H7 (cell line): ENCODE data around the gene CHRNB1. TPM values are rescaled to one million over a fixed set of nuclear protein-coding genes. Genes with fewer than 3 reads are reported as not detected.

Experiments
- DNase-seq: peaks from one replicate; pipeline ENCODE4 v3.0.0; 2012
- H3K27me3 ChIP-seq: 2 replicates; pipeline ENCODE4 v1.6.0; 2011; ENCODE audit warnings: mild to moderate bottlenecking, low read length; ENCODE audit not compliant: control insufficient read depth, insufficient read depth
- H3K36me3 ChIP-seq: replicated peaks from 2 replicates; pipeline ENCODE4 v1.5.1; 2011; ENCODE audit warnings: low read length; ENCODE audit not compliant: control insufficient read depth, insufficient read depth
- H3K4me3 ChIP-seq: 2 replicates; pipeline ENCODE4 v1.5.1; 2011; ENCODE audit warnings: low read depth, mild to moderate bottlenecking, control low read depth, low read length, moderate library complexity; ENCODE audit not compliant: insufficient read depth
- total RNA-seq: library from RNA; depleted of rRNA; stranded (reverse); fragments of >200 nt; shearing (Covaris generic); gene quantifications from 2 replicates; pipeline ENCODE4 v1.2.3, GENCODE V29; 2014; rRNA removed

Gene CHRNB1
- total RNA-seq, 1 experiment from 2014 or later = 6.8 TPM

- DNase-seq = no peak
- peaks cover 22% of the 10 kb centered on the region for H3K36me3 ChIP-seq
- H3K4me3 ChIP-seq = no peak overlapping the region
- no peaks in the 10 kb centered on the region for H3K27me3 ChIP-seq
Observed at GRCh38 chr17:7493941-7494340, 49.1 kb downstream of the CHRNB1 start.

GRCh38 chr17:7495906-7496434, 51.1 kb downstream of the CHRNB1 start:
- H3K4me3 ChIP-seq = no peak overlapping the region
- peaks cover 35% of the 10 kb centered on the region for H3K36me3 ChIP-seq
- DNase-seq = no peak
- H3K27me3 ChIP-seq = no peaks in the 10 kb centered on the region

- Histone ChIP-seq H3K4me3 (no peak overlapping the region), H3K36me3 (peaks cover 42% of the 10 kb centered on the region)
- DNase-seq = no peak
Observed at GRCh38 chr17:7496470-7497183, 51.8 kb downstream of the CHRNB1 start.

DNA sequence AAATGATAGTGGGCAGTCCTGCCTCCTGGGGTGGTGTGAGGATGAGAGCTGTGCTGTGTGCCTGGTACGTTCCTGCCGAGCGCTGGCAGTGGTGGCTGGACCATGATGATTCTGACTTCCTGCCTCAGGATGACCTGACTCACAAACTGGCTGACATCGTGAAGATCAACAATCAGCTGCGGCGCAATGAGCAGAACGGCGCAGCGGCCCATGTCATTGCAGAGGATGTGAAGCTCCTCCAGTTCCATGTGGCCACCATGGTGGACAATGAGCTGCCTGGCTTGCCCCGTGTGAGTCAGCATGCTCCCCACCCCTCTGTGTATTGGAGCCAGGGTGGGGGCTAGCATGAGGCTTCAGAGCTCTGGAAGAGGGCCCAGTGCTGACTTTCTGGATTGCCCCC, 52.4 kb downstream of the CHRNB1 start:
- Histone ChIP-seq H3K4me3 (no peak overlapping the region), H3K27me3 (no peaks in the 10 kb centered on the region), H3K36me3 (peaks cover 48% of the 10 kb centered on the region)
- DNase-seq = no peak

More at GRCh38 chr17:7496470-7497183, 51.8 kb downstream of the CHRNB1 start:
- no peaks in the 10 kb centered on the region for H3K27me3 ChIP-seq

DNA sequence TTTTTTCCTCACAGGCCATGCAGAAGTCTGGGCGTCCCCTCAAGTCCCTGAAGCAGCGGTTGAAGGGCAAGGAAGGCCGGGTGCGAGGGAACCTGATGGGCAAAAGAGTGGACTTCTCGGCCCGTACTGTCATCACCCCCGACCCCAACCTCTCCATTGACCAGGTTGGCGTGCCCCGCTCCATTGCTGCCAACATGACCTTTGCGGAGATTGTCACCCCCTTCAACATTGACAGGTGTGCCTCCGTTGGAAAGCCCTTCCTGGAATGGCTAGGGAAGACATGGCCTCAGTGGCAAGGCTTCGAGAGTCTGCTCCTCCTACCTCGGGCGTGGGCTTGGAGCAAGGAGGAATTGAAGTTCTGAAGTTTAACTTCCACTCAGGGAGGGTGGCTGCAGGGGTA, 52.8 kb downstream of the CHRNB1 start:
- Histone ChIP-seq H3K4me3 (no peak overlapping the region), H3K27me3 (no peaks in the 10 kb centered on the region), H3K36me3 (peaks cover 52% of the 10 kb centered on the region)
- no peak for DNase-seq

- no peaks in the 10 kb centered on the region for H3K27me3 ChIP-seq
- peaks cover 64% of the 10 kb centered on the region for H3K36me3 ChIP-seq
- no peak for DNase-seq
- no peak overlapping the region for H3K4me3 ChIP-seq
Observed at GRCh38 chr17:7499161-7499560, 54.3 kb downstream of the CHRNB1 start.

- DNase-seq = no peak
- Histone ChIP-seq H3K27me3 (no peaks in the 10 kb centered on the region), H3K36me3 (peaks cover 66% of the 10 kb centered on the region), H3K4me3 (no peak overlapping the region)
Observed at GRCh38 chr17:7501729-7502128, 56.9 kb downstream of the CHRNB1 start.

GRCh38 chr17:7502171-7502847, 57.4 kb downstream of the CHRNB1 start:
- peaks cover 64% of the 10 kb centered on the region for H3K36me3 ChIP-seq
- DNase-seq = no peak
- H3K4me3 ChIP-seq = no peak overlapping the region
- H3K27me3 ChIP-seq = no peaks in the 10 kb centered on the region

- DNase-seq = peak; percentile 72
- Histone ChIP-seq H3K36me3 (peaks cover 58% of the 10 kb centered on the region), H3K27me3 (no peaks in the 10 kb centered on the region), H3K4me3 (no peak overlapping the region)
Observed at GRCh38 chr17:7502987-7503386, 58.1 kb downstream of the CHRNB1 start.

DNA sequence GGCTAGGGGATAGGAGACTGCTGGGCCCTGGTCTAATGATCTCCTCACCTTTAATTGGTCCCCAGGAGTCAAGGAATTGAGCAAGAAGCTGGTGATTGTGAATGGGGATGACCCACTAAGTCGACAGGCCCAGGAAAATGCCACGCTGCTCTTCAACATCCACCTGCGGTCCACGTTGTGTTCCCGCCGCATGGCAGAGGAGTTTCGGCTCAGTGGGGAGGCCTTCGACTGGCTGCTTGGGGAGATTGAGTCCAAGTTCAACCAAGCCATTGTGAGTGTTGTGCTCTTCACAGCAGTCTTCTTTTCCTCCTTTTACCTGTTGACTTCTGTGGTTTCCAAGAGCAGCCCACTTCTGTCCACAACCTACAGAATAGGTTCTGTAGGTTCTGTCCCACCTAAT, 58.7 kb downstream of the CHRNB1 start:
- H3K36me3 ChIP-seq = peaks cover 54% of the 10 kb centered on the region
- no peak for DNase-seq
- H3K27me3 ChIP-seq = no peaks in the 10 kb centered on the region
- H3K4me3 ChIP-seq = no peak overlapping the region

Other genes with a start within 250 kb of the CHRNB1 start
- gene DLG4, start 225.2 kb upstream of the CHRNB1 start, total RNA-seq = 21.0 and 27.6 TPM in 2 replicates
- gene ACADVL, start 225.1 kb upstream of the CHRNB1 start, total RNA-seq = 362 and 410 TPM in 2 replicates
- gene DVL2, start 210.5 kb upstream of the CHRNB1 start, total RNA-seq = 75.0 and 90.9 TPM in 2 replicates
- gene PHF23, start 205.6 kb upstream of the CHRNB1 start, total RNA-seq = 54.9 and 56.2 TPM in 2 replicates
- 185 and 231 TPM in 2 replicates for gene GABARAP, start 202.6 kb upstream of the CHRNB1 start, total RNA-seq
- gene CTDNEP1, start 193.3 kb upstream of the CHRNB1 start, total RNA-seq = 58.8 and 59.9 TPM in 2 replicates
- 66.4 and 77.4 TPM in 2 replicates for gene ELP5, start 192.8 kb upstream of the CHRNB1 start, total RNA-seq
- gene CLDN7, start 182.6 kb upstream of the CHRNB1 start, total RNA-seq = 30.8 and 40.8 TPM in 2 replicates
- gene SLC2A4, start 163.3 kb upstream of the CHRNB1 start, total RNA-seq = 3.8 and 6.6 TPM in 2 replicates
- gene YBX2, start 150.4 kb upstream of the CHRNB1 start, total RNA-seq = 12.2 and 21.8 TPM in 2 replicates
- 865 and 1,116 TPM in 2 replicates for gene EIF5A, start 137.4 kb upstream of the CHRNB1 start, total RNA-seq
- 52.8 and 60.2 TPM in 2 replicates for gene GPS2, start 129.7 kb upstream of the CHRNB1 start, total RNA-seq
- 33.5 and 34.1 TPM in 2 replicates for gene NEURL4, start 115.7 kb upstream of the CHRNB1 start, total RNA-seq
- gene ACAP1, start 108.5 kb upstream of the CHRNB1 start, total RNA-seq = 17.8 and 34.5 TPM in 2 replicates
- 1.1 and 2.2 TPM in 2 replicates for gene KCTD11, start 92.9 kb upstream of the CHRNB1 start, total RNA-seq
- not detected in 2 replicates for gene TMEM95, start 89.9 kb upstream of the CHRNB1 start, total RNA-seq
- 7.0 and 8.9 TPM in 2 replicates for gene TNK1, start 64.0 kb upstream of the CHRNB1 start, total RNA-seq
- gene PLSCR3, start 50.5 kb upstream of the CHRNB1 start, total RNA-seq = 26.5 and 27.8 TPM in 2 replicates
- gene TMEM256, start 41.0 kb upstream of the CHRNB1 start, total RNA-seq = 280 and 385 TPM in 2 replicates
- gene NLGN2, start 37.2 kb upstream of the CHRNB1 start, total RNA-seq = 11.6 and 15.7 TPM in 2 replicates
- gene SPEM1, start 24.7 kb upstream of the CHRNB1 start, total RNA-seq = not detected in 2 replicates
- not detected in 2 replicates for gene SPEM2, start 19.4 kb upstream of the CHRNB1 start, total RNA-seq
- not detected in 2 replicates for gene SPEM3, start 16.2 kb upstream of the CHRNB1 start, total RNA-seq
- gene TMEM102, start 9.6 kb upstream of the CHRNB1 start, total RNA-seq = 14.5 and 15.8 TPM in 2 replicates
- gene FGF11, start 5.5 kb upstream of the CHRNB1 start, total RNA-seq = 12.5 and 20.7 TPM in 2 replicates
- 9.0 and 10.4 TPM in 2 replicates for gene ZBTB4, start 34.6 kb downstream of the CHRNB1 start, total RNA-seq
- not detected in 2 replicates for gene SLC35G6, start 36.4 kb downstream of the CHRNB1 start, total RNA-seq
- 46.1 and 48.6 TPM in 2 replicates for gene POLR2A, start 39.3 kb downstream of the CHRNB1 start, total RNA-seq
- 6.2 and 9.6 TPM in 2 replicates for gene TNFSF12, start 104.0 kb downstream of the CHRNB1 start, total RNA-seq
- 0.94 and 1.7 TPM in 2 replicates for gene TNFSF13, start 113.7 kb downstream of the CHRNB1 start, total RNA-seq
- 137 and 203 TPM in 2 replicates for gene SENP3, start 116.9 kb downstream of the CHRNB1 start, total RNA-seq
- gene CD68, start 134.6 kb downstream of the CHRNB1 start, total RNA-seq = 0.22 and 0.55 TPM in 2 replicates
- 111 and 146 TPM in 2 replicates for gene MPDU1, start 138.8 kb downstream of the CHRNB1 start, total RNA-seq
- gene SOX15, start 145.0 kb downstream of the CHRNB1 start, total RNA-seq = 33.8 and 44.0 TPM in 2 replicates
- 49.0 and 52.0 TPM in 2 replicates for gene FXR2, start 169.8 kb downstream of the CHRNB1 start, total RNA-seq
- 45.5 and 55.8 TPM in 2 replicates for gene SAT2, start 182.8 kb downstream of the CHRNB1 start, total RNA-seq
- gene SHBG, start 185.1 kb downstream of the CHRNB1 start, total RNA-seq = 0.35 and 1.5 TPM in 2 replicates
- gene ATP1B2, start 205.9 kb downstream of the CHRNB1 start, total RNA-seq = 1.6 and 7.0 TPM in 2 replicates
- gene TP53, start 242.4 kb downstream of the CHRNB1 start, total RNA-seq = 97.5 and 99.4 TPM in 2 replicates
- 32.9 and 41.3 TPM in 2 replicates for gene WRAP53, start 243.4 kb downstream of the CHRNB1 start, total RNA-seq